AG09309 (cell line): ENCODE data around the gene NEK8.

Experiments used
- DNase-seq: peaks from one replicate; pipeline ENCODE4 v3.0.0-alpha.2; 2010; ENCODE audit warnings: low read depth
- H3K4me3 ChIP-seq: 2 replicates; pipeline ENCODE4 v1.5.1; 2011; ENCODE audit warnings: mild to moderate bottlenecking, low read depth, low read length, moderate library complexity; ENCODE audit not compliant: control insufficient read depth
- CTCF ChIP-seq: IDR thresholded peaks from 2 replicates; pipeline ENCODE4 v1.5.1; 2011; ENCODE audit warnings: mild to moderate bottlenecking, low read depth, low read length, inconsistent platforms; ENCODE audit not compliant: insufficient read depth, control insufficient read depth; ENCODE audit errors: missing control alignments

Gene NEK8

GRCh38 chr17:28689011-28689410, 39.6 kb upstream of the NEK8 start:
- H3K4me3 ChIP-seq, result no peak overlapping the region
- TF ChIP-seq CTCF, result no peak
- no peak for DNase-seq

- TF ChIP-seq CTCF, result no peak
- DNase-seq, result no peak
- no peak overlapping the region for H3K4me3 ChIP-seq
Measured at GRCh38 chr17:28693869-28694268, 34.7 kb upstream of the NEK8 start.

GRCh38 chr17:28698253-28698941, 30.2 kb upstream of the NEK8 start:
- no peak overlapping the region for H3K4me3 ChIP-seq
- no peak for TF ChIP-seq CTCF
- DNase-seq, result no peak

GRCh38 chr17:28700278-28700677, 28.3 kb upstream of the NEK8 start:
- DNase-seq, result no peak
- no peak overlapping the region for H3K4me3 ChIP-seq
- TF ChIP-seq CTCF, result no peak

GRCh38 chr17:28700830-28701492, 27.6 kb upstream of the NEK8 start:
- H3K4me3 ChIP-seq, result no peak overlapping the region
- no peak for DNase-seq
- no peak for TF ChIP-seq CTCF

GRCh38 chr17:28702026-28702751, 26.4 kb upstream of the NEK8 start:
- no peak for TF ChIP-seq CTCF
- H3K4me3 ChIP-seq, result no peak overlapping the region
- DNase-seq, result no peak
